Left renal cortex interstitium (tissue), 4 donors: Measurements from ENCODE around the gene MRPL23. TPM values are rescaled to one million over a fixed set of nuclear protein-coding genes. Genes with fewer than 3 reads are reported as not detected.

ENCODE experiments used
- DNase-seq, 4 donors: peaks; one replicate each; pipeline ENCODE4 v3.0.0-alpha.2; 2013; ENCODE audit warnings: low read depth in 4 of 4, low spot score in 2 of 4, missing footprints in 1 of 4
- polyA plus RNA-seq, 4 donors: library from polyadenylated mRNA; unstranded; fragments of 120-200 nt; gene quantifications; one replicate each; pipeline ENCODE4 v1.2.1, GENCODE V29; 2013; ENCODE audit not compliant: insufficient read length in 4 of 4

The MRPL23 gene
- polyA plus RNA-seq, 4 donors, result 50.7 to 78.2 (median 66.8) TPM

GRCh38 chr11:1920909-1921573, 26.1 kb upstream of the MRPL23 start:
- DNase-seq, result no peak

GRCh38 chr11:1921574-1922141, 25.5 kb upstream of the MRPL23 start:
- no peak for DNase-seq

- no peak for DNase-seq
Observed at GRCh38 chr11:1922481-1923081, 24.6 kb upstream of the MRPL23 start.

- no peak for DNase-seq
Observed at GRCh38 chr11:1923201-1923956, 23.8 kb upstream of the MRPL23 start.

- no peak for DNase-seq
Observed at GRCh38 chr11:1924181-1924580, 23.0 kb upstream of the MRPL23 start.

- DNase-seq, result no peak
Observed at GRCh38 chr11:1924646-1925372, 22.3 kb upstream of the MRPL23 start.

GRCh38 chr11:1925373-1926155, 21.6 kb upstream of the MRPL23 start:
- DNase-seq, result no peak

GRCh38 chr11:1926156-1927025, 20.7 kb upstream of the MRPL23 start:
- DNase-seq, result no peak

GRCh38 chr11:1927026-1927847, 19.9 kb upstream of the MRPL23 start:
- no peak for DNase-seq

- no peak for DNase-seq
Observed at GRCh38 chr11:1927848-1928469, 19.2 kb upstream of the MRPL23 start.

GRCh38 chr11:1928470-1928890, 18.7 kb upstream of the MRPL23 start:
- no peak for DNase-seq

GRCh38 chr11:1928891-1929541, 18.1 kb upstream of the MRPL23 start:
- no peak for DNase-seq

- no peak for DNase-seq
Observed at GRCh38 chr11:1929621-1930461, 17.3 kb upstream of the MRPL23 start.

GRCh38 chr11:1930462-1930830, 16.7 kb upstream of the MRPL23 start:
- DNase-seq, result no peak

GRCh38 chr11:1931341-1932104, 15.6 kb upstream of the MRPL23 start:
- DNase-seq, result no peak

- DNase-seq, result no peak
Observed at GRCh38 chr11:1932105-1932480, 15.0 kb upstream of the MRPL23 start.
